ENCODE results near the gene VSX1.

The VSX1 gene

GRCh38 chr20:25043499-25044260 lies 38.3 kb downstream of the VSX1 start:
- no peak for TF ChIP-seq Cebpa-rat (IDR thresholded peaks at IDR 0.05)
- Histone ChIP-seq H3K36me3 (peaks cover 28% of the 10 kb centered on the region), H3K4me3 (peak overlapping the region; percentile 20; the same call in 1 of the 2 replicates), H3K27ac (peak overlapping the region; percentile 88), H3K4me2 (peak overlapping the region; percentile 89), H3K9me3 (no peaks in the 10 kb centered on the region), H3K9ac (peak overlapping the region; percentile 68), H3K4me1 (peaks cover 94% of the 10 kb centered on the region), H4K20me1 (peaks cover 24% of the 10 kb centered on the region), H3K27me3 (no peaks in the 10 kb centered on the region)

DNA sequence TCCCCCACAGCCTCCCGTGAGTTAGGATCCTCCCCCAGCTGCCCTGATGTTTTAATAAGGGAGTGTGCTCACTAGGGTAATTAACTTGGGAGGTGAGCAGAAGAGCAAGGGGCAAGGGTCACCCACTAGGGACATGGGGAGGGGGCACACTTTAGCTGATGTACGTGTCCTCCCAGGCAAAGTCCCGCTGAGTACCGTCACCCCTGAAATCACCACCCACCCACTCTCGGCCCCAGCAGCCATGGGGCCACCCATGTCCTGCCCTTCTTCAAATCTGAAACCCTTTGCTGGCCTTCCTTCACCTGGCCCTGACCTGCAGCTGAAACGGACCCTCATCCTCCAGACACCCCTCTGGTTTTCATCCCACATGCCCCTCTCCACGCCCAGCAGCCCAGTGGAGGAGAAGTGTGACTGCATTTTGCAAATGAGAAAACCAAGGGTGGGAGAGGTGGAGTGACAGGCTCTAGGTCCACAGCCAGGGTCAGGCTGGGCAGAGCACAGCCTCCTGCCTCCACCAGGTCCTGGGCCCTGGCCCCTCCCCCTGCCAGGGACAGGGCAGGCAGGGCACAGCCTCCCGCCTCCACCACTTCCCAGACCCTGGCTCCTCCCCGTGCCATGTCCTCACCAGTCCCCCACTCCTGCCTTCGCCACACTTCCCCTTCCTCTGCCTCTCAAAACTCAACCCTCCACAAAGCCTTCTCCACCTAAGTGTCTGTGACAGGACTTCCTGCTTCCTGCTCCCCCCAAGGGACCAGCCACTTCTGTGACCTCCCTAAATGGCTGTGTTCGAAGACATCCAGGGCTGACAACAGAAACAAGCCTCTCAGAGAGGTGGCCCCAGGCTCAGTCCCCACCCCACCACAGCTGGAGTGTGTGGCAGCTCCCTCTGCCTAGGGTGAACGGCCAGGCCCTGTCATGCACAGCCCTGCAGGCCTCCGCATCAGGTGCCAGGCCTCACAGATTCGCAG lies 39.1 kb downstream of the VSX1 start:
- H3K36me3 ChIP-seq: peaks cover 20% of the 10 kb centered on the region
- peak overlapping the region; percentile 89 for H3K4me2 ChIP-seq
- H3K4me1 ChIP-seq: peaks cover 94% of the 10 kb centered on the region
- H3K9ac ChIP-seq: peak overlapping the region; percentile 70
- peaks cover 15% of the 10 kb centered on the region; the same call in 1 of the 2 replicates for H4K20me1 ChIP-seq
- H3K4me3 ChIP-seq: peak overlapping the region; percentile 43
- no peaks in the 10 kb centered on the region for H3K27me3 ChIP-seq
- H3K27ac ChIP-seq: peak overlapping the region; percentile 88
- no peaks in the 10 kb centered on the region for H3K9me3 ChIP-seq
- TF ChIP-seq Cebpa-rat (IDR thresholded peaks at IDR 0.05): no peak

DNA sequence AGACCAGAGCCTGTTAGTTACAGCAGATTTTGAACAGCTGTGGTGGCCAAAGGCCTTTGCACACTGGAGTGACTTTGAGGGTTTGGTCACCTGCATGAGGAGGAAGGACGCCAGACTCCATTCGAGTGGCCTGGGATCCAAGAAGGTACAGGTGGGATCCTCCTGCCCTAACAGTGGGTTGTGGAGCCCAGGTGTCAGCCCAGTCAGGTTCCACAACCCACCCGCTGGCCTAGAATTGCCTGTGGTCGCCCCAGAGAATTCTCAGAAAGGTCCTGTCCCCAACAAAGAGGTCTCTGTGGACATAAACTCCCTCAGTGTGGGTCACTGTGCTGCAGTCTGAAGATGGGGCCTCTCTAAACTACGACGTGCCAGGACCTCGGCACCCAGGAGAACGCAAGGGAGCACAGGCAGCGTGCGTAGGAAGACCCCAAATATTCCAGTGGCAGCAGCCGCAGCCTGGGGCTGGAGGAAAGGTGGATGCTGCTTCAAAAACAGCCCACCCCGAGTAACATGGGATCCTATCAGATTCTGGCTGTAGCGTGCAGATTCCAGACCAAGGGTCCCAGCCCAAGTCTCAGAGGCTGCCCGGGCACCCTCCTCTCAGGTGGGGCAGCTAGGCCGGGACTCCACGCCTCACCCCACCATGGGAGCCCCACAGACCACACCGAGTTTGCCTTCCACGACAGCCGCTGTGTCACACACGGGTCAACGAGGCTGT lies 40.0 kb downstream of the VSX1 start:
- H3K27me3 ChIP-seq: no peaks in the 10 kb centered on the region
- H3K9ac ChIP-seq: peak overlapping the region; percentile 70
- peak overlapping the region; percentile 88 for H3K27ac ChIP-seq
- H3K4me1 ChIP-seq: peaks cover 100% of the 10 kb centered on the region
- H3K9me3 ChIP-seq: no peaks in the 10 kb centered on the region
- peaks cover 11% of the 10 kb centered on the region for H3K36me3 ChIP-seq
- H4K20me1 ChIP-seq: peaks cover 7% of the 10 kb centered on the region; the same call in 1 of the 2 replicates
- H3K4me2 ChIP-seq: peak overlapping the region; percentile 89
- TF ChIP-seq Cebpa-rat (IDR thresholded peaks at IDR 0.05): no peak
- peak overlapping the region; percentile 43; the same call in 1 of the 2 replicates for H3K4me3 ChIP-seq

DNA sequence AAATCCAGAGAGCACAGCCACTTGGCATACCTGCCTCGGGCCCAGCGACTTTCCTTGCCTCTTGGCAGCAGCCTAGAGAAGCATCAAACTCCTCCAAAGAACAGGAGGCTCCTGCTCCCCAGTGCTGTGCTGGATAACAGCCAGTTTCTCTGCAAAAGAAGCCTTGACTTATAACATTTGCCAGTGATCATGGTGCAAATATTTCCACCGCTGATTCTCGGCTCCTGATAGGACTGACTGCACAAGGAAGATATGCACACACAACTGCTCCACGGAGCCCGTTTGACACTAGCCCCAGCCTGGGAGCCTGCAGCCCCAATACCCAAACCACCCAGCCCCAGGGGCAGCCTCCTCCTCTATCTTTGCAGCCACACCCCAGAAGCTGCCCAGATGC lies 41.5 kb downstream of the VSX1 start:
- H3K36me3 ChIP-seq: no peaks in the 10 kb centered on the region
- H3K27me3 ChIP-seq: no peaks in the 10 kb centered on the region
- H3K9ac ChIP-seq: peak overlapping the region; percentile 28; the same call in 1 of the 2 replicates
- H3K4me1 ChIP-seq: peaks cover 99% of the 10 kb centered on the region
- peak overlapping the region; percentile 96 for H3K27ac ChIP-seq
- no peak for TF ChIP-seq Cebpa-rat (IDR thresholded peaks at IDR 0.05)
- H3K4me3 ChIP-seq: no peak overlapping the region
- H4K20me1 ChIP-seq: no peaks in the 10 kb centered on the region
- peak overlapping the region; percentile 88 for H3K4me2 ChIP-seq
- H3K9me3 ChIP-seq: no peaks in the 10 kb centered on the region

GRCh38 chr20:25039697-25040437 lies 42.1 kb downstream of the VSX1 start:
- Histone ChIP-seq H3K4me2 (peak overlapping the region; percentile 88), H3K27me3 (no peaks in the 10 kb centered on the region), H3K36me3 (no peaks in the 10 kb centered on the region), H3K4me3 (no peak overlapping the region), H3K4me1 (peaks cover 99% of the 10 kb centered on the region), H3K27ac (peak overlapping the region; percentile 96), H3K9ac (peak overlapping the region; percentile 28), H4K20me1 (no peaks in the 10 kb centered on the region), H3K9me3 (no peaks in the 10 kb centered on the region)
- TF ChIP-seq Cebpa-rat (IDR thresholded peaks at IDR 0.05): no peak

DNA sequence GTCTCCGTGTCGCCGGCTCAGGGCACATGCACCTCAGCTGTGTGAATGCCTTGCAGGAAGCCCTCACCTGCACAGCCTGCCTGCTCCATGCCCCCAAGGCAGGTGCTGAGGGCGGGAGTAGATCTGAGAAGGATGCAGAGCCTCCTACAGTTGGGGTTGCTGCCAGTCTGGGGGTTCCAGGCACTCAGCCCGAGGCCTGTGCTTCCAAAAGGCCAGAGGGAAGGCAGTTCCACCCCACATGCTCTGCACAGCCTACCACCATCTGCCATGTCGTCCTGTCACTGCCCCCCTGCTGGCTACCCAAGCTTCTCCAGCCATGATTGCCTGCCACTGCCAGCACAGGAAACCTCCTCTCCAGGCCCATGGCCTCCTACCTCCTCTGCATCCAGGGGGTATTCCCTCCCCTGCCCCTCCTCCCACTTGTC lies 43.3 kb downstream of the VSX1 start:
- no peaks in the 10 kb centered on the region for H3K27me3 ChIP-seq

GRCh38 chr20:25038103-25038410 lies 43.9 kb downstream of the VSX1 start:
- Histone ChIP-seq H3K36me3 (peaks cover under 1% of the 10 kb centered on the region; the same call in 1 of the 2 replicates), H3K27ac (peak overlapping the region; percentile 96), H3K4me2 (peak overlapping the region; percentile 88), H3K4me1 (peaks cover 99% of the 10 kb centered on the region), H4K20me1 (no peaks in the 10 kb centered on the region), H3K27me3 (no peaks in the 10 kb centered on the region), H3K9ac (peak overlapping the region; percentile 83), H3K4me3 (0 out of 2 replicates have a peak overlapping the region, but pooled peaks have one; percentile 16), H3K9me3 (no peaks in the 10 kb centered on the region)
- TF ChIP-seq Cebpa-rat (IDR thresholded peaks at IDR 0.05): no peak

More for the DNA sequence above, 43.3 kb downstream of the VSX1 start:
- no peak overlapping the region for H3K4me3 ChIP-seq
- H4K20me1 ChIP-seq: no peaks in the 10 kb centered on the region
- no peak for TF ChIP-seq Cebpa-rat (IDR thresholded peaks at IDR 0.05)
- H3K9me3 ChIP-seq: no peaks in the 10 kb centered on the region
- peak overlapping the region; percentile 88 for H3K4me2 ChIP-seq
- H3K9ac ChIP-seq: peak overlapping the region; percentile 83; the same call in 1 of the 2 replicates
- peaks cover 99% of the 10 kb centered on the region for H3K4me1 ChIP-seq
- H3K36me3 ChIP-seq: no peaks in the 10 kb centered on the region
- H3K27ac ChIP-seq: peak overlapping the region; percentile 96

- no peaks in the 10 kb centered on the region for H4K20me1 ChIP-seq
- peaks cover 99% of the 10 kb centered on the region for H3K4me1 ChIP-seq
- no peak for TF ChIP-seq Cebpa-rat (IDR thresholded peaks at IDR 0.05)
- peaks cover 6% of the 10 kb centered on the region for H3K36me3 ChIP-seq
- peak overlapping the region; percentile 59 for H3K4me3 ChIP-seq
- no peaks in the 10 kb centered on the region for H3K27me3 ChIP-seq
- peak overlapping the region; percentile 96 for H3K27ac ChIP-seq
- peak overlapping the region; percentile 88 for H3K4me2 ChIP-seq
- no peaks in the 10 kb centered on the region for H3K9me3 ChIP-seq
- H3K9ac ChIP-seq: peak overlapping the region; percentile 83
These were observed 44.4 kb downstream of the VSX1 start for GRCh38 chr20:25037288-25038102.
